HepG2 (cell line): Measurements from ENCODE around the gene TBC1D20. TPM values are rescaled to one million over a fixed set of nuclear protein-coding genes. Genes with fewer than 3 reads are reported as not detected.

Source experiments
- AHR ChIP-seq: IDR thresholded peaks from 2 replicates; pipeline ENCODE4 v1.6.1; 2018; ENCODE audit warnings: missing genetic modification reagents, missing compliant biosample characterization
- CEBPG ChIP-seq: IDR thresholded peaks from 2 replicates; pipeline ENCODE4 v1.6.1; 2016
- CHD2 ChIP-seq: IDR thresholded peaks from 2 replicates; pipeline ENCODE4 v1.6.1; 2011; ENCODE audit warnings: low read depth, low read length, improper control_type of control experiment
- FOXA3 ChIP-seq: IDR thresholded peaks from 2 replicates; pipeline ENCODE4 v1.6.1; 2016; ENCODE audit warnings: missing genetic modification reagents, missing compliant biosample characterization
- HNRNPH1 ChIP-seq: fragments of 200-400 bp; formaldehyde crosslinking; optimal IDR thresholded peaks from 2 replicates; pipeline ENCODE3; 2017; ENCODE audit warnings: mild to moderate bottlenecking, low read depth, low read length
- IRX3 ChIP-seq: sonication (generic); formaldehyde crosslinking; IDR thresholded peaks from 2 replicates; pipeline ENCODE4 v1.8.1; 2023; ENCODE audit warnings: mild to moderate bottlenecking, low read depth, missing genetic modification reagents, borderline replicate concordance
- PRDM4 ChIP-seq: sonication (generic); formaldehyde crosslinking; IDR thresholded peaks from 2 replicates; pipeline ENCODE4 v1.9.0; 2021; ENCODE audit warnings: missing genetic modification reagents, borderline replicate concordance
- RORA ChIP-seq: sonication (generic); formaldehyde crosslinking; IDR thresholded peaks from 2 replicates; pipeline ENCODE4 v1.5.0; 2020; ENCODE audit warnings: mild to moderate bottlenecking, missing genetic modification reagents, moderate library complexity
- RXRA ChIP-seq: sonication (generic); formaldehyde crosslinking; IDR thresholded peaks from 2 replicates; pipeline ENCODE4 v1.5.1; 2020; ENCODE audit warnings: missing genetic modification reagents
- TSC22D2 ChIP-seq: sonication (generic); formaldehyde crosslinking; IDR thresholded peaks from 2 replicates; pipeline ENCODE4 v1.5.1; 2020; ENCODE audit warnings: missing genetic modification reagents, mild to moderate bottlenecking, borderline replicate concordance
- XBP1 ChIP-seq: sonication (generic); formaldehyde crosslinking; IDR thresholded peaks from 2 replicates; pipeline ENCODE4 v1.5.0; 2020; ENCODE audit warnings: missing genetic modification reagents
- ZNF10 ChIP-seq: sonication (generic); formaldehyde crosslinking; IDR thresholded peaks from 2 replicates; pipeline ENCODE4 v1.4.0; 2020; ENCODE audit warnings: mild to moderate bottlenecking, low read depth, missing genetic modification reagents, borderline replicate concordance
- ZNF335 ChIP-seq: sonication (generic); formaldehyde crosslinking; IDR thresholded peaks from 2 replicates; pipeline ENCODE4 v1.4.0; 2020; ENCODE audit warnings: missing genetic modification reagents
- ZNF350 ChIP-seq: sonication (generic); formaldehyde crosslinking; IDR thresholded peaks from 2 replicates; pipeline ENCODE4 v1.4.0; 2020; ENCODE audit warnings: mild to moderate bottlenecking, low read depth, missing genetic modification reagents, borderline replicate concordance
- ZNF414 ChIP-seq: sonication (generic); formaldehyde crosslinking; IDR thresholded peaks from 2 replicates; pipeline ENCODE4 v1.5.0; 2020; ENCODE audit warnings: missing genetic modification reagents
- ZNF44 ChIP-seq: sonication (generic); formaldehyde crosslinking; IDR thresholded peaks from 2 replicates; pipeline ENCODE4 v1.5.1; 2020; ENCODE audit warnings: mild to moderate bottlenecking, missing genetic modification reagents
- ZNF501 ChIP-seq: sonication (generic); formaldehyde crosslinking; IDR thresholded peaks from 2 replicates; pipeline ENCODE4 v1.5.1; 2020; ENCODE audit warnings: mild to moderate bottlenecking, moderate library complexity, missing genetic modification reagents
- ZNF547 ChIP-seq: sonication (generic); formaldehyde crosslinking; IDR thresholded peaks from 2 replicates; pipeline ENCODE4 v1.5.1; 2020; ENCODE audit warnings: mild to moderate bottlenecking, missing genetic modification reagents
- ZNF564 ChIP-seq: sonication (generic); formaldehyde crosslinking; IDR thresholded peaks from 2 replicates; pipeline ENCODE4 v1.8.1; 2023; ENCODE audit warnings: mild to moderate bottlenecking, missing genetic modification reagents
- ZNF775 ChIP-seq: sonication (generic); formaldehyde crosslinking; IDR thresholded peaks from 2 replicates; pipeline ENCODE4 v1.4.0; 2020; ENCODE audit warnings: missing genetic modification reagents, mild to moderate bottlenecking, moderate library complexity, borderline replicate concordance
- polyA plus RNA-seq, 8 experiments: library from polyadenylated mRNA; depleted of rRNA in 3 of 8; stranded (reverse) in 7 of 8; unstranded in 1 of 8; fragments of >200 nt; fragmentation: Illumina TruSeq in 4 of 8; extraction: Trizol in 4 of 8; gene quantifications; 2 replicates each; pipeline versions ENCODE4 v1.2.1 to v1.2.3, GENCODE V29; 2011 to 2016; ENCODE audit warnings: low read depth in 4 of 8, missing spikeins in 1 of 8, mixed read lengths in 1 of 8; ENCODE audit not compliant: insufficient read depth in 1 of 8
- total RNA-seq, 5 experiments: library from RNA; depleted of rRNA; stranded (reverse); fragments of >200 nt; fragmentation: Illumina TruSeq; extraction: Trizol; gene quantifications; 2 replicates each; pipeline ENCODE4 v1.2.3, GENCODE V29; 2016; ENCODE audit warnings: low read depth in 1 of 5
- TF ChIP-seq, protein P1 (sequence below), 2 experiments: fragments of 450-650 bp in 1 of 2; sonication (generic) in 1 of 2; formaldehyde crosslinking; IDR thresholded peaks; 2 replicates each; pipeline versions ENCODE4 v1.5.0 to v1.8.0; 2020 to 2022; ENCODE audit warnings: mild to moderate bottlenecking in 1 of 2, missing genetic modification reagents in 1 of 2
- TF ChIP-seq, protein P2 (sequence below): sonication (generic); formaldehyde crosslinking; IDR thresholded peaks from 2 replicates; pipeline ENCODE4 v1.4.0; 2020; ENCODE audit warnings: missing genetic modification reagents
- TF ChIP-seq, protein P3 (sequence below): sonication (generic); formaldehyde crosslinking; IDR thresholded peaks from 2 replicates; pipeline ENCODE4 v1.4.0; 2020; ENCODE audit warnings: missing genetic modification reagents

TBC1D20 gene
- total and polyA plus RNA-seq, 2 of the 13 experiments (the other 11 are each of a cell fraction or from before 2014, with no cell fraction given), result 36.6 to 47.1 TPM

DNA sequence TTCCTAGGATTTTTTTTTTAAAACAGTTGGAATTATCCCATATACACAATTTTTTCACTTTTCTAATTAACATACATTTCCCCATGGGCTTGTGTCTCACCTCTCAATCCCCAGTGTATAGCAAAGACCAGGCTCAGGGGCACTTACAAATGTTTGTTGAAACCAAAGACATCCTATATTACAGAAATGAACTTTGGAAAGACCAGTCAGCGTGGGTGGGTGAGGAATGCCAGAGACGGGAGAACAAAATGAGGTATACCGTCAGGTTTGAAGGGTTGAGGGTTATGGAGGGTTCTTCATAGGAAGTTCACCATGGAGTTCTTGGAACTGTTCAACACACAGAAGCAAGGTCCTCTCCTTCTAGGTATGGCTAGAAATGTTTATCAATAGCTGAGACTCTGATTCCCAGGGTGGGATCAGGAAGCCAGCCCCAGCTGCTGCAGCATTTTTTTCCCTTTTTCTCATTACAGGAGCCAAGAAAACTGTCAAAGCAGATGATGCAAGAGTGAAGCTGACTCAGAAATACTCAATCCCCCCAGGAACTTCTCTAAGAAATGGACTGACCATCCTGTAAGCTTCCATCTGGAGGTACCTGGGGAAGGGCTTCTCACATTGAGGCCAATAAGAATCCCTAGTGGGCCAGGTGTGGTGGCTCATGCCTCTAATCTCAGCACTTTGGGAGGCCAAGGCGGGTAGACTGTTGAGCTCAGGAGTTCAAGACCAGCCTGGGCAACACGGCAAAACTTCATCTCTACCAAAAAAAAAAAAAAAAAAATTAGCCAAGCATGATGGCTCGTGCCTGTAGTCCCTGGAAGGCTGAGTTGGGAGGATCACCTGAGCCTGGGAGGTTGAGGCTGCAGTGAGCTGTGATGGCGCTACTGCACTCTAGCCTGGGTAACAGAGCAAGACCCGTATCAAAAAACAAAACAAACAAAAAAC is 15.9 kb upstream of the TBC1D20 start (continued):
- TF ChIP-seq, protein P1, sequence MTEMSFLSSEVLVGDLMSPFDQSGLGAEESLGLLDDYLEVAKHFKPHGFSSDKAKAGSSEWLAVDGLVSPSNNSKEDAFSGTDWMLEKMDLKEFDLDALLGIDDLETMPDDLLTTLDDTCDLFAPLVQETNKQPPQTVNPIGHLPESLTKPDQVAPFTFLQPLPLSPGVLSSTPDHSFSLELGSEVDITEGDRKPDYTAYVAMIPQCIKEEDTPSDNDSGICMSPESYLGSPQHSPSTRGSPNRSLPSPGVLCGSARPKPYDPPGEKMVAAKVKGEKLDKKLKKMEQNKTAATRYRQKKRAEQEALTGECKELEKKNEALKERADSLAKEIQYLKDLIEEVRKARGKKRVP (CRISPR knock-in tag; IDR thresholded peaks at IDR 0.05), result peak in 1 of 2 experiments; percentile 53; a peak in 1 of 4 replicates
- TF ChIP-seq FOXA3, result 0 out of 2 replicates have a peak, but pooled peaks have one; percentile 5
- TF ChIP-seq RXRA (CRISPR knock-in tag), result no peak
- no peak for TF ChIP-seq AHR (CRISPR knock-in tag)
- TF ChIP-seq RORA (CRISPR knock-in tag), result no peak
- TF ChIP-seq CEBPG (CRISPR knock-in tag), result peak; percentile 33; the same call in 1 of the 2 replicates
- TF ChIP-seq, protein P2, sequence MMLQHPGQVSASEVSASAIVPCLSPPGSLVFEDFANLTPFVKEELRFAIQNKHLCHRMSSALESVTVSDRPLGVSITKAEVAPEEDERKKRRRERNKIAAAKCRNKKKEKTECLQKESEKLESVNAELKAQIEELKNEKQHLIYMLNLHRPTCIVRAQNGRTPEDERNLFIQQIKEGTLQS (CRISPR knock-in tag), result no peak
- no peak for TF ChIP-seq ZNF335
- no peak for TF ChIP-seq ZNF10 (CRISPR knock-in tag)
- peak; percentile 62; the same call in 1 of the 2 replicates for TF ChIP-seq ZNF350
- TF ChIP-seq IRX3 (CRISPR knock-in tag), result no peak
- TF ChIP-seq, protein P3, sequence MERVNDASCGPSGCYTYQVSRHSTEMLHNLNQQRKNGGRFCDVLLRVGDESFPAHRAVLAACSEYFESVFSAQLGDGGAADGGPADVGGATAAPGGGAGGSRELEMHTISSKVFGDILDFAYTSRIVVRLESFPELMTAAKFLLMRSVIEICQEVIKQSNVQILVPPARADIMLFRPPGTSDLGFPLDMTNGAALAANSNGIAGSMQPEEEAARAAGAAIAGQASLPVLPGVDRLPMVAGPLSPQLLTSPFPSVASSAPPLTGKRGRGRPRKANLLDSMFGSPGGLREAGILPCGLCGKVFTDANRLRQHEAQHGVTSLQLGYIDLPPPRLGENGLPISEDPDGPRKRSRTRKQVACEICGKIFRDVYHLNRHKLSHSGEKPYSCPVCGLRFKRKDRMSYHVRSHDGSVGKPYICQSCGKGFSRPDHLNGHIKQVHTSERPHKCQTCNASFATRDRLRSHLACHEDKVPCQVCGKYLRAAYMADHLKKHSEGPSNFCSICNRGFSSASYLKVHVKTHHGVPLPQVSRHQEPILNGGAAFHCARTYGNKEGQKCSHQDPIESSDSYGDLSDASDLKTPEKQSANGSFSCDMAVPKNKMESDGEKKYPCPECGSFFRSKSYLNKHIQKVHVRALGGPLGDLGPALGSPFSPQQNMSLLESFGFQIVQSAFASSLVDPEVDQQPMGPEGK, result no peak
- TF ChIP-seq TSC22D2 (CRISPR knock-in tag), result no peak
- no peak for TF ChIP-seq CHD2
- no peak for TF ChIP-seq PRDM4
- 0 out of 2 replicates have a peak, but pooled peaks have one; percentile 25 for TF ChIP-seq ZNF547 (CRISPR knock-in tag)
- TF ChIP-seq ZNF414 (CRISPR knock-in tag), result no peak
- TF ChIP-seq ZNF44, result no peak
- no peak for TF ChIP-seq XBP1
- no peak for TF ChIP-seq ZNF775 (CRISPR knock-in tag)
- TF ChIP-seq HNRNPH1, result no peak
- 0 out of 2 replicates have a peak, but pooled peaks have one; percentile 19 for TF ChIP-seq ZNF501 (CRISPR knock-in tag)
- TF ChIP-seq ZNF564, result no peak
